HFF-Myc (cell line): Measurements from ENCODE around the gene ITLN2.
A peak's percentile ranks its signal among the peaks of the same experiment; 100 is the strongest.

Experiments
- DNase-seq: peaks from one replicate; pipeline ENCODE4 v3.0.0-alpha.2; 2011; ENCODE audit warnings: low read depth; ENCODE audit errors: extremely low read depth
- H3K4me3 ChIP-seq: replicated peaks from 2 replicates; pipeline ENCODE4 v1.5.1; 2011; ENCODE audit warnings: low read depth, mild to moderate bottlenecking, control low read depth, low read length
- TF ChIP-seq, protein P1 (sequence below): IDR thresholded peaks from 2 replicates; pipeline ENCODE4 v1.5.1; 2012; ENCODE audit warnings: mild to moderate bottlenecking, low read depth, low read length, control low read depth; ENCODE audit errors: missing control alignments

ITLN2 gene

GRCh38 chr1:160954158-160955104, at the start of gene ITLN2:
Gene ITLN2, minus strand, starts transcription at chr1:160954809. Its CDS starts 68 bp downstream, at chr1:160954741.
- DNase-seq: no peak
- TF ChIP-seq, protein P1, sequence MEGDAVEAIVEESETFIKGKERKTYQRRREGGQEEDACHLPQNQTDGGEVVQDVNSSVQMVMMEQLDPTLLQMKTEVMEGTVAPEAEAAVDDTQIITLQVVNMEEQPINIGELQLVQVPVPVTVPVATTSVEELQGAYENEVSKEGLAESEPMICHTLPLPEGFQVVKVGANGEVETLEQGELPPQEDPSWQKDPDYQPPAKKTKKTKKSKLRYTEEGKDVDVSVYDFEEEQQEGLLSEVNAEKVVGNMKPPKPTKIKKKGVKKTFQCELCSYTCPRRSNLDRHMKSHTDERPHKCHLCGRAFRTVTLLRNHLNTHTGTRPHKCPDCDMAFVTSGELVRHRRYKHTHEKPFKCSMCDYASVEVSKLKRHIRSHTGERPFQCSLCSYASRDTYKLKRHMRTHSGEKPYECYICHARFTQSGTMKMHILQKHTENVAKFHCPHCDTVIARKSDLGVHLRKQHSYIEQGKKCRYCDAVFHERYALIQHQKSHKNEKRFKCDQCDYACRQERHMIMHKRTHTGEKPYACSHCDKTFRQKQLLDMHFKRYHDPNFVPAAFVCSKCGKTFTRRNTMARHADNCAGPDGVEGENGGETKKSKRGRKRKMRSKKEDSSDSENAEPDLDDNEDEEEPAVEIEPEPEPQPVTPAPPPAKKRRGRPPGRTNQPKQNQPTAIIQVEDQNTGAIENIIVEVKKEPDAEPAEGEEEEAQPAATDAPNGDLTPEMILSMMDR: peak; percentile 67

GRCh38 chr1:161001525-161001924, 46.9 kb upstream of the ITLN2 start:
- TF ChIP-seq, protein P1: no peak
- no peak for DNase-seq
- no peak overlapping the region for H3K4me3 ChIP-seq

More at GRCh38 chr1:160954158-160955104, at the start of gene ITLN2:
- H3K4me3 ChIP-seq: no peak within 1 kb of the TSS

DNA sequence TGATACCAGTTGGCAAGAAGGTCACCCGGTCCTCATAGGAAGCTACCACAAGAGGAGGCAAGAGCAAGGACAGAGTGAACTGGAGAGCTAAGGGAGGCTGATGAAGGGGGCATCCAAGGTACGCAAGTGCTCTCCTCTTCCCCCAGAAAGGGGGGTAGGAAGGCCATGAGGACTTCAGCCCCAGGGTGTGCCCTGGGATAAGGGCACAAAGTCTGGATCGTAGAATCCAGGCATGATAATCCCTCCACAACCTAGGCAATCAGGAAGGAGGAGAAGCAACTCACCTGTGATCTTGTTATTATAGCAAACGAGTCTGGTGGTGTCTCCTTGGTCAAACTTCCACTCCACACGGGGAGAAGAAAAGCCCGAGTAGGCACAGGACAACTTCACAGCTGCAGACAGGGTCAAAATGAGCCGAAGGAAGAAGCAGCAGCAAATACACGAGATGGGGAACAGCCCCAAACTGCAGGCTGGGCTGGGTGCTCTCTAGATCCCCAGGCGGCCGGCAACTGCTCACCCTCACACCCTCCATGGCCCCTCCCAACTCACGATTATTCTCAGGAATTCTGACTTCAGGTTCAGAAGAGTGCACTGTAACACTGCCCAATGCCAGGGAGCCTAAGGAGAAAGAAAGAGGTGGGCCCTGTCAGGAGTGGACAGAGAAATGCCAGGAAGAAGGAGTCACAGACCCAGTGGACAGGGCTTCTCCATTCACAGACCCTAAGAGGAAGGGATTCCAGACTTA, 46.3 kb upstream of the ITLN2 start:
- TF ChIP-seq, protein P1: no peak
- DNase-seq: no peak
- no peak overlapping the region for H3K4me3 ChIP-seq

DNA sequence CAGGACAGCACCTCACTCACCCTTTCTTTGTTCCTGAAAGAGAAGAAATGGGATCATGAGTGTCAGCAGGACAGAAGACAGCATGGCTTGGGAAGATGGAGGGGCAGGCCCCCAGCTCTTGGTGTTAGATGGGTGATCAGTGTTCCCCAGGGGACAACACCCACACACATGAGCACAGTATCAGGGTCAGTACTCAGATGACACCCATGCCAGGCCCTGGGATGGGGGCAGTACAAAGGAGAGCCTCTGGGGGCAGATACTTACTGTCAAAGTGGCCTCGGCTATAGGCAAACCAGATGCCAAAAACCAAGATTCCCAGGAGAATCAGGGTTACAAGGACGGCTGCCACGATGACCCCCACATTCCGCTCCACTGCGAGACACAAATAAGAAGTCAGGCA, 44.8 kb upstream of the ITLN2 start:
- H3K4me3 ChIP-seq: no peak overlapping the region
- no peak for DNase-seq
- TF ChIP-seq, protein P1: no peak

GRCh38 chr1:160997323-160998038, 42.9 kb upstream of the ITLN2 start:
- DNase-seq: peak; percentile 32
- H3K4me3 ChIP-seq: no peak overlapping the region
- TF ChIP-seq, protein P1: peak; percentile 72

DNA sequence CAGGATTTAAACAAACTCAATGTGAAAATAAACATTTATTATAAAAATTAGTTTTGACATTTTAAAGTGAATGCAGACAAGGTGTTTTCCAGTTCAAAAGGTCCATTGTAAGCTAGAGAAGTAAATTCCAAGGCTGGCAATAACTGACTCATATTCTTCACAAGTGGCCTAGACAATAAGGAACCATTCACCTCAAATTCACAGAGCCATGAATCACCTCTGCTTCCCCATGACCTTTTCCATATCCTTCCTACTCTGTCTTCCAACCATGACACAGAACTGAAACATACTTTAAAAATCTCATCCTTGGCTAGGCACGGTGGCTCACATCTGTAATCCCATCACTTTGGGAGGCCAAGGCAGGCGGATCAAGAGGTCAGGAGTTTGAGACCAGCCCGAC, 41.6 kb upstream of the ITLN2 start:
- H3K4me3 ChIP-seq: no peak overlapping the region
- TF ChIP-seq, protein P1: no peak
- DNase-seq: no peak
